HG03442 (cell line): ENCODE results near the gene PNRC2.
A peak's percentile ranks its signal among the peaks of the same experiment; 100 is the strongest.
"Not testable (repeated sequence)": the region's sequence is repeated elsewhere in the genome, so short reads cannot be mapped to it uniquely, and the experiment has no call there.

Source experiments
- ATAC-seq: cut with Tn5 transposase; IDR thresholded peaks from one replicate; pipeline ENCODE4 v1.9.1; 2021; ENCODE audit warnings: mild to moderate bottlenecking, moderate library complexity; ENCODE audit not compliant: unreplicated experiment

The PNRC2 gene

GRCh38 chr1:23947366-23947765 lies 12.3 kb upstream of the PNRC2 start:
- ATAC-seq: no peak

GRCh38 chr1:23953020-23953419 lies 6.6 kb upstream of the PNRC2 start:
- no peak for ATAC-seq

- no peak for ATAC-seq
Observed at GRCh38 chr1:23957096-23957495, 2.5 kb upstream of the PNRC2 start.

- not testable (repeated sequence) for ATAC-seq
Observed at GRCh38 chr1:23958040-23958809, 1.4 kb upstream of the PNRC2 start.

GRCh38 chr1:23958810-23959460 lies 693 bp upstream of the PNRC2 start:
- ATAC-seq: peak; percentile 45

GRCh38 chr1:23960291-23961020 lies 828 bp downstream of the PNRC2 start:
- no peak for ATAC-seq

- ATAC-seq: no peak
Observed at GRCh38 chr1:23963617-23964234, 4.1 kb downstream of the PNRC2 start.

- no peak for ATAC-seq
Observed at GRCh38 chr1:23964235-23964668, 4.6 kb downstream of the PNRC2 start.

- ATAC-seq: no peak
Observed at GRCh38 chr1:23964790-23965740, 5.4 kb downstream of the PNRC2 start.

GRCh38 chr1:23966973-23967493 lies 7.4 kb downstream of the PNRC2 start:
- no peak for ATAC-seq

- no peak for ATAC-seq
Observed at GRCh38 chr1:23967871-23968270, 8.2 kb downstream of the PNRC2 start.

- ATAC-seq: no peak
Observed at GRCh38 chr1:23977187-23977853, 17.7 kb downstream of the PNRC2 start.

- ATAC-seq: no peak
Observed at GRCh38 chr1:23977854-23978191, 18.2 kb downstream of the PNRC2 start.

- no peak for ATAC-seq
Observed at GRCh38 chr1:23978805-23979204, 19.2 kb downstream of the PNRC2 start.

GRCh38 chr1:23979387-23979880 lies 19.8 kb downstream of the PNRC2 start:
- no peak for ATAC-seq

GRCh38 chr1:23979881-23980727 lies 20.5 kb downstream of the PNRC2 start, which contains the start of gene SRSF10:
Gene SRSF10 (minus strand): TSS chr1:23980327. CDS start chr1:23980255, 72 bp downstream.
- ATAC-seq: peak; percentile 88

GRCh38 chr1:23980728-23981070 lies 21.1 kb downstream of the PNRC2 start:
- peak; percentile 21 for ATAC-seq

- no peak for ATAC-seq
Observed at GRCh38 chr1:23984417-23985186, 25.0 kb downstream of the PNRC2 start.
